ENCODE results near the gene CHPF.

The CHPF gene

DNA sequence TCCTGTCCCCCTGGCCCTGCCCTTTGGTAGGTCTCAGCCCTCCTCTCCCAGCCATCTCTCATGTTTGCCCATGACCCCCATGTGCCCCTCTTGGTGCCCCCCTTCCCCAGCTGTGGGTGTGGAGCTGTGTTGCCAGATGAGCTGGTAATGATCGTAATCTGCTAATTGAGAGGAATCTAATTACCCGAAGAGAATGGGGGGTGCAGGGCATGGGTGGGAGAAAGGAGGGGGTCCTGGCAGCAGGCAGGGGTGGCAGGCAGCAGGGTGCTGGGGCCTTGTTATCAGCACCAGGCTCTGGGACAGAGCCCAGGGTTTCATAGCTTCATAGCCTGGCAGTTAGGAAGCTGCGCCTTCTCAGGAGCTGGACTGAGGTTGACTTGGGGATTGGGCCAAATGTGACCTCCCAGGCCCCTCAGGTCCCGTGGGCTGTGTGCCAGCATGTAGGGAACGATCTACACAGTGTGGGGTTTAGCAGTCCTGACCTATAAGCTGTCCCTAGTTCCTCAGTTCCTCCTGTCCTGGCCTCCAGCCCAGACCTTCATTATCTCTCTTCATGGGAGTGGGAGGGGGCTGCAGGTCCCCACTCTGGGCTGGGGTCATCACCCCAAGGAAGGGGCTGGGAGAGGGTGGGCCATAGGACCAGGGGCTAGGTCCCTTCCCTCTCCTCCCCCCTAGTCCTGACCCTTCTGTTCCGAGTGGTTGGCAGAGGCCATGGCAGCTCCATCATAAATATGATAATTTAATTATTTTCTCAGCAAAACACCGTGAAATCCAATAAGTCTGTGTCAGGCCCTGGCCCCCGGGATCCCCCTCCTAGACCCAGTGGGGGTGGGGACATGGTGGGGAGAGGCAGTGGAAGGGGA lies 35.8 kb downstream of the CHPF start:
- H3K27ac ChIP-seq, result no peak overlapping the region
- TF ChIP-seq, protein P1, sequence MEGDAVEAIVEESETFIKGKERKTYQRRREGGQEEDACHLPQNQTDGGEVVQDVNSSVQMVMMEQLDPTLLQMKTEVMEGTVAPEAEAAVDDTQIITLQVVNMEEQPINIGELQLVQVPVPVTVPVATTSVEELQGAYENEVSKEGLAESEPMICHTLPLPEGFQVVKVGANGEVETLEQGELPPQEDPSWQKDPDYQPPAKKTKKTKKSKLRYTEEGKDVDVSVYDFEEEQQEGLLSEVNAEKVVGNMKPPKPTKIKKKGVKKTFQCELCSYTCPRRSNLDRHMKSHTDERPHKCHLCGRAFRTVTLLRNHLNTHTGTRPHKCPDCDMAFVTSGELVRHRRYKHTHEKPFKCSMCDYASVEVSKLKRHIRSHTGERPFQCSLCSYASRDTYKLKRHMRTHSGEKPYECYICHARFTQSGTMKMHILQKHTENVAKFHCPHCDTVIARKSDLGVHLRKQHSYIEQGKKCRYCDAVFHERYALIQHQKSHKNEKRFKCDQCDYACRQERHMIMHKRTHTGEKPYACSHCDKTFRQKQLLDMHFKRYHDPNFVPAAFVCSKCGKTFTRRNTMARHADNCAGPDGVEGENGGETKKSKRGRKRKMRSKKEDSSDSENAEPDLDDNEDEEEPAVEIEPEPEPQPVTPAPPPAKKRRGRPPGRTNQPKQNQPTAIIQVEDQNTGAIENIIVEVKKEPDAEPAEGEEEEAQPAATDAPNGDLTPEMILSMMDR (conservative IDR thresholded peaks at IDR 0.05), result no peak

DNA sequence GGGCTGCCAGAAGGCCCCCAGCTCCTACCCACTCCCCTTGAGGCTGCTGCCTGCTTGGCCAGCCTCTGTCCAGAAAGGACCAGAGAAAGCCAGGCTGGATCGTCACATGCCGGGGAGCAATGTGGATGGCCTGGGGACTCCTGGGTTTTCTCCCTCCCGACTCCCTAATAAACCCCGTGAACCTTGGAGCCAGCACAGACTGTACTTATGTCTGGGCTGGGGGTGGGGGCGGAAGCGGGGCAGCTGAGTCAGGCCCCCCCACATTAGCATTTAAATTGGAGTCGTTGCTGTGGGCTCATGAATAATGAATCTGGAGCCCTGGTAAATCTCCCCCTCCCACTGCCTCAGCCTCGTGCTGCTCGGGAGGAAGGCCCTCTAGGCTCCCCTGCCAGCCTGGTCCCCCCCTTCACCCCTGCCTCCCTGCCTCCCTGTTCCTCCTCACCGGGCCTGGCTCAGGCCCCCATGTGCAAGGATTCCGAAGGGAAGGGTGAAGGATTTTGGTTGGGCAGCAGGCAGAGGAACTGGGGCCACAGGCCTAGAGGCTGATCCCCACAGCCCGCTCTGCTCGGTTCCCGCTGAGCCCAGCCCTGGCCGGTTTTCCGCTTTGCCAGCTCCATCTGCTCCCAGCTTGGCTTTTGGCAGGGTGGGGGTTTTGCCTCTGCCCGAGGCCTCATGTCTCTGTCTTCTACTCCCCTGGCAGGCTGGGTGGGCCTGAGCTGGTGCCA lies 36.6 kb downstream of the CHPF start:
- TF ChIP-seq, protein P1 (conservative IDR thresholded peaks at IDR 0.05), result no peak
- no peak overlapping the region for H3K27ac ChIP-seq

DNA sequence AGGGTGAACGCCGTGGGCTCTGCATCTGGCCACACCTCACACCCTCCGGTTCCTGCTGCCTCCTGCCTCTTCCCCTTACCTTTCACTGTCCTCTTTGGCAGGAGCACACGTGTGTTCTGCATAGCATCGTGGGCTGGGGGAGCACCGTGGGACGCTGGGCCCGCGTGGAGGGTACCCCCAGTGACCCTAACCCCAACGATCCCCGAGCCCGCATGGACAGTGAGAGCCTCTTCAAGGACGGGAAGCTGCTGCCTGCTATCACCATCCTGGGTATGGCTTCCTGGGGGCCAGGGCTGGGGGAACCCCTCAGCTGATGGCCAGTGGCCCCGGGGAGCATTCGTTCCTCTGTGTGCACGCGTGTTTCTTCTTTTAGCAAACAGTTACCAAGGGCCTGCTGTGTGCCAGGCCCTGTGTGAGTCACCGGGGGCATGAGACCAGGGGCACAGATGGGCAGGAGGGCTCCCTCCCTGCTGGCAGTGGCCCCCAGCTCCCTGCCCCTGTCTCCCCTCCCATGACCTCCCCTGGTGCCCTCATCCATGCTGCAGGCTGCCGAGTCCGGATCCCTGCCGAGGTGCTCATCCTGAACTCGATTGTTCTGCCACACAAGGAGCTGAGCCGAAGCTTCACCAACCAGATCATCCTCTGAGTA lies 37.3 kb downstream of the CHPF start:
- TF ChIP-seq, protein P1 (conservative IDR thresholded peaks at IDR 0.05), result no peak
- H3K27ac ChIP-seq, result no peak overlapping the region

DNA sequence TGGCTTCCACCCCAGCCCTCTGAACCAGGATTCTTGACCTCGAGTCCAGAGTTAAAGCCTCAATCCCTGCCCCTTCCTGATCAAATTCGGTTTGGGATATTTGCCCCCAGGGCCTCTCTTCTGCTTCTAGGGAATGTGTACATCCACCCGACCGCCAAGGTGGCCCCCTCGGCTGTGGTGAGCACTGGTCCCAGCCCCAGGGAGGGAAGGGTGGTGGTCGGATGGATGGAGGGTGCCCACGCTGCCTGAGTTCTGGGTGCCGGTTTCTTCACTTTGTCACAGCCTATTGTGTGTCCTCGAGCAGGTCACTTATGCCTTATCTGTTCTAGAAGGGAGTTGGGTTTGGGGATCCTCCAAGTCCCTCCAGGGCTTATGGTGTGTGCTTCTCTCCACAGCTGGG lies 38.0 kb downstream of the CHPF start:
- TF ChIP-seq, protein P1 (conservative IDR thresholded peaks at IDR 0.05), result no peak
- H3K27ac ChIP-seq, result no peak overlapping the region

DNA sequence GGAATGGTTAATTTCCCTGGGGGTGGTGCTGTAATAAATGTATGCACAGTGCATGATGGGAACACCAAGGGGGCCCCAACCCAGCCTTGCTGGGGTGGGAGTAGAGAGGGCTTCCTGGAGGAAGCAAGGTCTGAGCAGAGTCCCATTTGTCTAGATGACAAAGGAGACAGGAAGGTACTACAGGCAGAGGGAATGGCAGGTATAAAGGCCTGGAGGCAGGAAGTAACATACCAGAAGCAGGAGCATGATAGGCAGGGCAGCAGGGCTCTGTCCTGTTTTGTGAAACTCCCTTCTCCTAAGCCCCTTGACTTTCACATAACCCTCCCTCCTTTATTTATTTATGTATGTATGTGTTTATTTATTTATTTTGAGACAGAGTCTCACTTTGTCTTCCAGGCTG lies 41.0 kb downstream of the CHPF start:
- TF ChIP-seq, protein P1 (conservative IDR thresholded peaks at IDR 0.05), result no peak
- no peak overlapping the region for H3K27ac ChIP-seq

DNA sequence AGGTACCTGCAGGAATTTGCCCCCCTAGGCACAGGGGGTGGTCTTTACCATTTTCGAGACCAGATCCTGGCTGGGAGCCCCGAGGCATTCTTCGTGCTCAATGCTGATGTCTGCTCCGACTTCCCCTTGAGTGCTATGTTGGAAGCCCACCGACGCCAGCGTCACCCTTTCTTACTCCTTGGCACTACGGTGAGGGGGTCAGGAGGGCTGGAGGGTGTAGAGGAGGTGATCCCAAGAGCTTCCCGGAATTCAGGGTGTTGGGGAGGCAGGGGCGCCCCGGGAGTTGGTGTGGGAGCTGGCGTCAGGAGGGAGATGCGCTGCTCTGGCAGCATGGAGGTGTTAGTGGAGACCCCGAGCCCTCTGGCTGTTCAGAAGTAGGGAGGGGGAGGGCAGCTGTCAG lies 41.8 kb downstream of the CHPF start:
- H3K27ac ChIP-seq, result no peak overlapping the region
- TF ChIP-seq, protein P1 (conservative IDR thresholded peaks at IDR 0.05), result no peak

DNA sequence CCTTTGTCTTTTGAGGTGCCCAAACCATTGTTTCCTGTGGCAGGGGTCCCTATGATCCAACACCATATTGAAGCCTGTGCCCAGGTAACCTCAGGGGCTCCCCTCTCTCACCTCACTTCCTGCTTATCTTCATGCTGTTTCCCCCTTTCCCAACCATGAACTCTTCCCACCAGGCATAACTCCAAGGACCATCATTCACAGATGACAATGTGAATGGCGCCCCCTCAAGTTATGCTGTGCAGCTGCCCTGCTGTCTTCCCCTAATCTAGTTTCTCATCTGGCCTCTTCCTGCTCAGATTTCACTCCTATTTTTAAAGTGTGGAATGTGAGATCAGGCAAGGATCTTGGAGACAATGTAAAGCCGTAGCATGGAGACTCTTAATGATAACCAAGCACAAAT lies 43.5 kb downstream of the CHPF start:
- TF ChIP-seq, protein P1 (conservative IDR thresholded peaks at IDR 0.05), result no peak
- no peak overlapping the region for H3K27ac ChIP-seq
